Prostate gland (tissue), 2 donors: ENCODE results near the gene ZMYND8. TPM values are rescaled to one million over a fixed set of nuclear protein-coding genes. Genes with fewer than 3 reads are reported as not detected.

Source experiments
- DNase-seq: peaks from one replicate; pipeline ENCODE4 v3.0.0-alpha.2; 2019; ENCODE audit warnings: low spot score
- H3K27ac ChIP-seq, 2 donors: fragments of 200-600 bp; sonication (generic); 2 replicates each; pipeline ENCODE4 v1.5.1; 2017 to 2019
- H3K27me3 ChIP-seq: fragments of 200-600 bp; sonication (generic); replicated peaks from 2 replicates; pipeline ENCODE4 v1.5.1; 2019; ENCODE audit not compliant: insufficient read depth
- H3K36me3 ChIP-seq, 2 donors: fragments of 200-600 bp; sonication (generic); 1 replicate in 1 of 2; 2 replicates in 1 of 2; pipeline versions ENCODE4 v1.5.1 to v1.8.1; 2017 to 2019
- H3K4me1 ChIP-seq: fragments of 200-600 bp; sonication (generic); replicated peaks from 2 replicates; pipeline ENCODE4 v1.5.1; 2019
- H3K4me3 ChIP-seq, 2 donors: fragments of 200-600 bp; sonication (generic); 2 replicates each; pipeline ENCODE4 v1.5.1; 2017 to 2019
- H3K9me3 ChIP-seq: fragments of 200-600 bp; sonication (generic); 2 replicates; pipeline ENCODE4 v1.5.1; 2017
- CTCF ChIP-seq, 4 experiments: fragments of 200-600 bp in 2 of 4; fragments of 450-650 bp in 2 of 4; sonication (generic) in 2 of 4; IDR thresholded peaks; 1 replicate in 3 of 4; 2 replicates in 1 of 4; pipeline ENCODE4 v1.5.1; 2016 to 2019; ENCODE audit warnings: antibody characterized with exemption in 4 of 4, mild to moderate bottlenecking in 2 of 4, moderate library complexity in 2 of 4
- POLR2A ChIP-seq: fragments of 450-650 bp; IDR thresholded peaks from one replicate; pipeline ENCODE4 v1.6.1; 2016; ENCODE audit warnings: antibody characterized with exemption, mild to moderate bottlenecking
- POLR2AphosphoS5 ChIP-seq: sonication (generic); formaldehyde crosslinking; IDR thresholded peaks from one replicate; pipeline ENCODE4 v1.6.1; 2017; ENCODE audit warnings: antibody characterized with exemption
- WGBS: methylation state at CpG from one replicate; pipeline ENCODE4 v1.1.5; 2018; 5-methylcytosine and 5-hydroxymethylcytosine counted together
- intact Hi-C: fragments of 100-400 bp; cut with DNase I; formaldehyde crosslinking; loops from one replicate; pipeline ENCODE4 v1.14.2; 2022
- total RNA-seq, 2 donors: library from RNA; depleted of rRNA; stranded (reverse); fragments of >200 nt; gene quantifications; one replicate each; pipeline ENCODE4 v1.1.0, GENCODE V29; 2016

ZMYND8 gene
- total RNA-seq, 2 donors from 2014 or later: 19.9 to 70.9 TPM

- TF ChIP-seq POLR2A: no peak
- no peak for TF ChIP-seq CTCF (IDR thresholded peaks at IDR 0.05)
- TF ChIP-seq POLR2AphosphoS5: no peak
- no peaks in the 10 kb centered on the region for H3K27me3 ChIP-seq
- H3K36me3 ChIP-seq: no peaks in the 10 kb centered on the region
- no peak for DNase-seq
- no peaks in the 10 kb centered on the region for H3K4me1 ChIP-seq
- 95% methylated on average over 1 of the region's 1 CpG for WGBS
- no peak overlapping the region for H3K4me3 ChIP-seq
- no peak overlapping the region for H3K27ac ChIP-seq
- H3K9me3 ChIP-seq: no peaks in the 10 kb centered on the region
- intact Hi-C loops: no loop called here
These were observed 165.3 kb downstream of the ZMYND8 start for GRCh38 chr20:47191074-47191673.

GRCh38 chr20:47189060-47189459, 167.4 kb downstream of the ZMYND8 start:
- DNase-seq: no peak
- Histone ChIP-seq H3K9me3 (no peaks in the 10 kb centered on the region), H3K27ac (no peak overlapping the region), H3K36me3 (no peaks in the 10 kb centered on the region), H3K4me3 (no peak overlapping the region), H3K4me1 (no peaks in the 10 kb centered on the region), H3K27me3 (no peaks in the 10 kb centered on the region)
- 72% methylated on average over 11 of the region's 11 CpGs for WGBS
- no peak for TF ChIP-seq POLR2A
- TF ChIP-seq POLR2AphosphoS5: no peak
- TF ChIP-seq CTCF (IDR thresholded peaks at IDR 0.05): no peak
- intact Hi-C loops: no loop called here

GRCh38 chr20:47188540-47188939, 168.0 kb downstream of the ZMYND8 start:
- no peaks in the 10 kb centered on the region for H3K36me3 ChIP-seq
- H3K4me1 ChIP-seq: no peaks in the 10 kb centered on the region
- no peaks in the 10 kb centered on the region for H3K27me3 ChIP-seq
- no peak overlapping the region for H3K27ac ChIP-seq
- H3K4me3 ChIP-seq: no peak overlapping the region
- no peak for DNase-seq
- intact Hi-C loops: no loop called here
- 63% methylated on average over 5 of the region's 5 CpGs for WGBS
- no peaks in the 10 kb centered on the region for H3K9me3 ChIP-seq
- TF ChIP-seq POLR2A: no peak
- TF ChIP-seq CTCF (IDR thresholded peaks at IDR 0.05): no peak
- no peak for TF ChIP-seq POLR2AphosphoS5

GRCh38 chr20:47187450-47188195, 168.9 kb downstream of the ZMYND8 start:
- Histone ChIP-seq H3K9me3 (no peaks in the 10 kb centered on the region), H3K36me3 (no peaks in the 10 kb centered on the region), H3K4me3 (no peak overlapping the region), H3K27ac (no peak overlapping the region), H3K27me3 (no peaks in the 10 kb centered on the region), H3K4me1 (no peaks in the 10 kb centered on the region)
- intact Hi-C loops: no loop called here
- WGBS: 82% methylated on average over 19 of the region's 19 CpGs
- TF ChIP-seq POLR2AphosphoS5 (no peak), CTCF (IDR thresholded peaks at IDR 0.05) (no peak), POLR2A (no peak)
- no peak for DNase-seq

- no peak for TF ChIP-seq POLR2A
- TF ChIP-seq CTCF (IDR thresholded peaks at IDR 0.05): no peak
- no peak for TF ChIP-seq POLR2AphosphoS5
- no peaks in the 10 kb centered on the region for H3K4me1 ChIP-seq
- DNase-seq: no peak
- 86% methylated on average over 9 of the region's 9 CpGs for WGBS
- H3K4me3 ChIP-seq: no peak overlapping the region
- no peaks in the 10 kb centered on the region for H3K27me3 ChIP-seq
- H3K27ac ChIP-seq: no peak overlapping the region
- no peaks in the 10 kb centered on the region for H3K9me3 ChIP-seq
- peaks cover 0 to 14% of the 10 kb centered on the region in 2 donors for H3K36me3 ChIP-seq
- intact Hi-C loops: no loop called here
These were observed 173.1 kb downstream of the ZMYND8 start for GRCh38 chr20:47183367-47183766.
